CD4-positive, alpha-beta T cell treated with Interferon gamma for 1 hour (primary cell): ENCODE data around the gene CENPC.
"Not testable (repeated sequence)": the region's sequence is repeated elsewhere in the genome, so short reads cannot be mapped to it uniquely, and the experiment has no call there.

ENCODE experiments used
- DNase-seq: peaks from one replicate; pipeline ENCODE4 v3.0.0-alpha.2; 2020

The CENPC gene

GRCh38 chr4:67465032-67465762 lies 80.1 kb downstream of the CENPC start:
- DNase-seq: no peak

DNA sequence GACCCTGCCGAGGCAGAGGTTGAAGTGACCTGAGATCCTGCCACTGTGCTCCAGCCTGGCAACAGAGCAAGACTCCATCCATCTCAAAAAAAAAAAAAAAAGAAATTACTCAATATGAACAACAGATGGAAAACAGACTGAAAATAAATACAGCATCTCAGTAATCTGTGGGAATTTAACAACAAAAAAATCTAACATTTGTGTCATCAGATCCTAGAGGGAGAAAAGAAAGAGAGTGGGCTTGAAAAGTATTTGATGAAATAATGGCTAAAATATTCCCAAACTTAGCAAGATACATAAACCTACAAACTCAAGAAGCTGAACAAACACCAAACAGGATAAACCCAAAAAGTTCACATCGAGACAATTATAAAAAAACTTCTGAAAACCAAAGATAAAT lies 84.7 kb downstream of the CENPC start:
- no peak for DNase-seq

GRCh38 chr4:67459164-67459563 lies 86.1 kb downstream of the CENPC start:
- no peak for DNase-seq

GRCh38 chr4:67456577-67457196 lies 88.6 kb downstream of the CENPC start:
- DNase-seq: no peak

- DNase-seq: not testable (repeated sequence)
Observed at GRCh38 chr4:67452846-67453205, 92.5 kb downstream of the CENPC start.

DNA sequence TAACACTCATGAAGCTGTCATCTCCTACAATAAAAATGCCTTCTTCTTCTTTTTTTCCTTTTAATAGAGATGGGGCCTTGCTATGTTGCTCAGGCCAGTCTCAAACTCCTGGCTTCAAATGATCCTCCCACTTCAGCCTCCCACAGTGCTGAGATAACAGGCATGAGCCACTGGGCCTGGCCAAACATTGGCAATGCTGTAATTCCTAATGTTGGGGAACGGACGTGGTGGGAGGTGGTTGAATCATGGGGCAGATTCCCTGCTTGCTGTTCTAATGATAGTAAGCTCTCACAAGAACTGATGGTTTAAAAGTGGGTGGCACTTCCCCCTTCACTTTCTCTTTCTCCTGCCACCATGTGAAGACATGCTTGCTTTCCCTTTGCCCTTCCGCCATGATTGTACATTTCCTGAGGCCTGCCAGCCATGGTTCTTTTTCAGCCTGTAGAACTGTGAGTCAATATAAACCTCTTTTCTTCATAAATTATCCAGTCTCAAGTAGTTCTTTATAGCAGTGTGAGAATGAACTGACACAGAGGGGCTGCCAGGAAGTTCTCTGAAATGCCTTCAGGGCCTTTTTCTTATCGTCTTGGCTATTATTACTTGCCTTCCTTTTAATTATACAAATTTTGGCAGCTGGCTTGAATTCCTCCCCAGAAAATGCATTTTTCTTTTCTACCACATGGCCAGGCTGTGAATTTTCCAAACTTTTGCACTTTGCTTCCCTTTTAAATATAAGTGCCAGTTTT lies 93.0 kb downstream of the CENPC start:
- no peak for DNase-seq

- DNase-seq: no peak
Observed at GRCh38 chr4:67451464-67451863, 93.8 kb downstream of the CENPC start.

DNA sequence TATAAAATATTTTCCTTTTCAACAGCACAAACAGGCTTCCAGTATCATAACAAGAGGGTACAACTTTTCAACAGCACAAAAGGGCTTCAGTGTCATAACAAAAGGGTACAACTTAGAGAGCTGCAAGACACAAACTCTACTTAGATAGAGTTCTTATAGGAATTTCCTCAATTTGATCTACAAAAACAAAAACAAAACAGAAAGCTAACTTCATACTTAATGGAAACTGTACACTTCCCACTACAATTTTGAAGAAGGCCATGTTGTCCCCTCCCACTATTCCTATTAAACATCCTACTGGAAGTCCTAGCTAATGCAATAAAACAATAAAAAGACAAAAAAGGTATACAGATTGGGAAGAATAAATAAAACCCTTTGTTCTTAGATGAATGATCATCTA lies 96.7 kb downstream of the CENPC start:
- no peak for DNase-seq

- no peak for DNase-seq
Observed at GRCh38 chr4:67447873-67448272, 97.4 kb downstream of the CENPC start.

DNA sequence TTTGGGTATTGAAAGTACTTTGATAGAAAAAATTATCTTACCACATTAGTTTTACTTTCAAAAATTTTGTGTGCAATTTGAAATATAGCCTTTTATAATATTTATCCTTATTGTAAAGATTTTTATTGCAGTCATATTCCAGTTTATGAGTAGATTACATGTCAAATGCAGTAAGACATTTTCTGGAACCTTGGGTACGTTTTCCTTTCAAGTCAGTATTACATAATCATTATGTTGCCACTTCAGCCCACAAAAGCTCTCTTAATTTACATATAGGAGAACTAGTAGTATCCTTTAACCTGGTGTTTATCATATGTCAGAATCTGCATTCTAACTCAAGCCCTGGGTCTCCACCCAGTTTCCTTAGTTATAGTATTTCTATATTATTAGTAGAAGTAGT lies 98.5 kb downstream of the CENPC start:
- no peak for DNase-seq

GRCh38 chr4:67445881-67446280 lies 99.4 kb downstream of the CENPC start:
- DNase-seq: not testable (repeated sequence)

DNA sequence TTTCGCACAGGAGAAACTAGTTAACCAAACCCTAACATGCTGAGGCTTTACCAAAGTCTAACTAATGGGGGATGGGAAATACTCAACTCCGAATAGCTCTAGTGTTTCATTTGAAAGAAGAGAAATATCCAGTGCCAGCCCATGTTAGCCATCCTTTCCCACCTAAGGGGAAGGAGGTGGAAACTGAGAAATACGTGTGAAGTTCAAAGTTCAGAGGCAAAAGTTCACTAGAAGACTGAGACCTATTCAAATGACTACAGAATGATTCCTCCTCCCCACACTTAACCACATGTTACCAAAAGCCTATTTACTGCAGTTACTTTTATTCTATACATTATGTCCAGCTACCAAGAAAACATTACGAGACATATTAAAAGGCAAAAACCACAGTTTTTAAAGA lies 106.3 kb downstream of the CENPC start:
- DNase-seq: no peak

GRCh38 chr4:67437974-67438713 lies 107.2 kb downstream of the CENPC start:
- DNase-seq: no peak

DNA sequence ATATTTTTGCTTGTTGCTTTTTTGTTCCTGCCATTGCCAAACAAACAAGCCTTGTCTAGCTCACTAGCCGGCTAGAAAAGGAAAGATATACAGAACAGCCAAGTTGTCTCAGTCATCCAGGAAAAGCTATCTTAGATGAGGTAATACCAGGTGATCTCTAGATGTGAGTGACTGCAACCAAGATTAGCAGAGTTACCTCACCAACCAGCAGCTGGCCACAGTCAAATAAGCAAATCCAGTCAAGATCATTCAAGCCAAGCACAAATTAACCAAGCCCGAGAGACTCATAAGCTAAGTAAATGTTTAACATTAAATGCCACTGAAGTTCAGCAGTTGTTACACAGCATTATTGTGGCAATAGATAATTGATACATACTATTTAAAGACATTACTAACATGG lies 108.6 kb downstream of the CENPC start:
- DNase-seq: no peak

- DNase-seq: no peak
Observed at GRCh38 chr4:67430989-67431388, 114.3 kb downstream of the CENPC start.

- DNase-seq: no peak
Observed at GRCh38 chr4:67428819-67429218, 116.5 kb downstream of the CENPC start.
